ENCODE data around the gene UFD1.

Gene UFD1

DNA sequence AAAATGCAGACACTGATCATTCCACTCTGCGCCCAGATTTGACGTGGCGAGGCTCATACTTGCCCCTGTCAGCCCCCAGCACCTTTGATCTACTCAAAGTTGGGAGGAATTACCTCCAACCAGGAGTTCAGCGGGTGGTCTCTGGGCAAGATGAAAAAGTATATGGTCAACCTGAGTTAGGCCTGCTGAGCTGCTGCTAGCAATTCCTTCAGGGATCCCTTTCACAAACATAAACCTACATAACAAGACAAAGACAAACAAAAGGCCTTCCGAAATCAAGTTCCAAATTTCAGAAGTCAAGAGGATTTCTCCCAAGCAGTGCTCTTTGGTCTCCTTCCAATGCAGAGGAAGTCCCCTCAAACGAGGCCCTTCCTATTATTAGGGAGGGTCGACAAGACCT, 24.4 kb upstream of the UFD1 start:
- DNase-seq (ENCODE audit: low read depth) = no peak
- H3K4me3 ChIP-seq (ENCODE audit: low read depth, low read length) = no peak overlapping the region
- TF ChIP-seq, protein P1, sequence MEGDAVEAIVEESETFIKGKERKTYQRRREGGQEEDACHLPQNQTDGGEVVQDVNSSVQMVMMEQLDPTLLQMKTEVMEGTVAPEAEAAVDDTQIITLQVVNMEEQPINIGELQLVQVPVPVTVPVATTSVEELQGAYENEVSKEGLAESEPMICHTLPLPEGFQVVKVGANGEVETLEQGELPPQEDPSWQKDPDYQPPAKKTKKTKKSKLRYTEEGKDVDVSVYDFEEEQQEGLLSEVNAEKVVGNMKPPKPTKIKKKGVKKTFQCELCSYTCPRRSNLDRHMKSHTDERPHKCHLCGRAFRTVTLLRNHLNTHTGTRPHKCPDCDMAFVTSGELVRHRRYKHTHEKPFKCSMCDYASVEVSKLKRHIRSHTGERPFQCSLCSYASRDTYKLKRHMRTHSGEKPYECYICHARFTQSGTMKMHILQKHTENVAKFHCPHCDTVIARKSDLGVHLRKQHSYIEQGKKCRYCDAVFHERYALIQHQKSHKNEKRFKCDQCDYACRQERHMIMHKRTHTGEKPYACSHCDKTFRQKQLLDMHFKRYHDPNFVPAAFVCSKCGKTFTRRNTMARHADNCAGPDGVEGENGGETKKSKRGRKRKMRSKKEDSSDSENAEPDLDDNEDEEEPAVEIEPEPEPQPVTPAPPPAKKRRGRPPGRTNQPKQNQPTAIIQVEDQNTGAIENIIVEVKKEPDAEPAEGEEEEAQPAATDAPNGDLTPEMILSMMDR (conservative IDR thresholded peaks at IDR 0.05; ENCODE audit: low read depth, low read length) = no peak

DNA sequence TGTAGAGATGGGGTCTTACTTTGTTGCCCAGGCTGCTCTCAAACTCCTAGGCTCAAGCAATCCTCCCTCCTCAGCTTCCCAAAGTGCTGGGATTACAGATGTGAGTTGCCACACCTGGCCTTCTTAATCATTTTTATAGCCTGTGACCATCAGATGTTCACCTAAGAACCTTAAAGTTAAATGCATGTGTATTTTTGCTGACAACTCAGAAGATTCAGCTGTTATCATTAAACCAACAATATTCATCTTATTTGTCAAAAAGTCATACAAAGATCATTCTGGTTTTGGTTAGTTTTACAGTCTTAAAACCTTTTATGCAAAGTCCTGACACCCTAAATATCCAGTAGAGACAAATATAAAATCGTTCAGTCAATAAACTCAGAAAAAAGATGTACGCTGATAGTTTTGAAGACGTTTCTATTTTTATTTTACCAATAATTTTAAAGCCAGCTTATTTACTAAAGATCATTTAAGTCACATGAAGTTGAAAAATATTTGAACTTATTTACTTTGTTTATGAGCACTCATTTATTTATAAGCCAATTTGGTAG, 23.0 kb upstream of the UFD1 start:
- no peak overlapping the region for H3K4me3 ChIP-seq (ENCODE audit: low read depth, low read length)
- no peak for DNase-seq (ENCODE audit: low read depth)
- TF ChIP-seq, protein P1 (conservative IDR thresholded peaks at IDR 0.05; ENCODE audit: low read depth, low read length) = no peak

DNA sequence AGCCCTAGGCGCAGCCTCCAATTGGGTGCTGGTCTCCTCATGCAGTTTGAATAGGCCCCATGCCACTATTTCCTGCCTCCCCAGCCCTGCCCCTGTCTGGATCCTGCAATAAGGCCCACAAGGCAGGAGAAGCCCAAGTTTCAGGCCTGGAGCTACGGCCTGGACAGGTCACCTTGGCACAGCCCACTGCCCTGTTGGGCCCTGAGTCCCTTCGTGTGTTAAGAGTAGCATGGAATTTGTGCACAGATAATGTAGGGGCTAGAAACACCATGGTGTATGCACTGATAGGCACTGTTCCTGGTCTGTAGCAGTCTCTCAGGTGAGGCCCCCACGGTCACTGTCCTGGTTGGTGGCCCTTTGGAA, 20.9 kb upstream of the UFD1 start:
- TF ChIP-seq, protein P1 (conservative IDR thresholded peaks at IDR 0.05; ENCODE audit: low read depth, low read length) = no peak
- DNase-seq (ENCODE audit: low read depth) = no peak

DNA sequence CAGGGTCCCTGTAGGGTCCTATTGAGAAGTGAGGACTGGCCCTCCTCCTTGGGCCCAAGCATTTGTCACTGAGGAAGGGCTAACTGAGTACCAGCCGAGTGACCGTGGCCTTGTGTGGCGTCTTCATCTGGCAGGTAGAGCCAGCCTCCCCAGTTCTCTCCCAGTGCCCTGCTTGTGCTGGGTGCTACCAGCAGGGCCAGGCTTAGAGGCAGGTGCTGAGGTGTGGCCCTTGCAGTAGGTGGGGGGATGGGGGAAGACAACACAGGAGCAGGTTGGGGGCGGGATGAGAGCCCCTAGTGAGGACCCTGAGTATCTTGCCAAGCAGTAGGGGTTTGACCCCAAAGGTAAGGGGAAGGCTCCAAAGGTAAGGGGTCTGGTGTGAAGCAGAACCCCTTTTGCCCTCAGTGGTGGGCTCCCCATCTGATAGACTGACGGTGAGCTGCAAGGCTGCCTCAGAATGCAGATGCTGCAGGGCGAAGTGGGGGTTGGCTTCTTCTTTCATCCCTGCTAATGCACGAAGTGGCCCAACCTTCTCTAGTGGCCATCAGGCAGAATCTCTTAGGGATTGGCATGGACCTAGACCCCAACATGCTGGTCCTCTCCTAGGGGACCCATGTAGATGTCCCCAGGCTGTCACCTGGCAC, 20.4 kb upstream of the UFD1 start:
- H3K4me3 ChIP-seq (ENCODE audit: low read depth, low read length) = no peak overlapping the region
- TF ChIP-seq, protein P1 (conservative IDR thresholded peaks at IDR 0.05; ENCODE audit: low read depth, low read length) = no peak
- no peak for DNase-seq (ENCODE audit: low read depth)

More for the DNA sequence above, 20.9 kb upstream of the UFD1 start:
- no peak overlapping the region for H3K4me3 ChIP-seq (ENCODE audit: low read depth, low read length)

DNA sequence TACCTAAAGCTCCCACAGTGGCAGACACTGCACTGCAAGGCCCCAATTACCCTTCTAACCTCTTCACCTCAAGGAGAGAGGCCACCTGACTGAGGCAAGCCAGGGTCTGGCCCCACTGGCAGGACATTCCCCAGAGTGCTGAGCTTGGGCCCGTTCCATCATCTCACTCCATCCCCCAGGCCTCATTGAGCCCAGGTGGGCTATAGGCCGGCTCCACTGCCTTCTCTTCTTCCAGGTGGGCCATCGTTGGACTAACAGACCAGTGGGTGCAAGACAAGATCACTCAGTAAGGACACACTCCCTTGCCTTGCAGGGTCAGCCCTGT, 19.8 kb upstream of the UFD1 start:
- no peak for DNase-seq (ENCODE audit: low read depth)
- TF ChIP-seq, protein P1 (conservative IDR thresholded peaks at IDR 0.05; ENCODE audit: low read depth, low read length) = no peak
- no peak overlapping the region for H3K4me3 ChIP-seq (ENCODE audit: low read depth, low read length)

DNA sequence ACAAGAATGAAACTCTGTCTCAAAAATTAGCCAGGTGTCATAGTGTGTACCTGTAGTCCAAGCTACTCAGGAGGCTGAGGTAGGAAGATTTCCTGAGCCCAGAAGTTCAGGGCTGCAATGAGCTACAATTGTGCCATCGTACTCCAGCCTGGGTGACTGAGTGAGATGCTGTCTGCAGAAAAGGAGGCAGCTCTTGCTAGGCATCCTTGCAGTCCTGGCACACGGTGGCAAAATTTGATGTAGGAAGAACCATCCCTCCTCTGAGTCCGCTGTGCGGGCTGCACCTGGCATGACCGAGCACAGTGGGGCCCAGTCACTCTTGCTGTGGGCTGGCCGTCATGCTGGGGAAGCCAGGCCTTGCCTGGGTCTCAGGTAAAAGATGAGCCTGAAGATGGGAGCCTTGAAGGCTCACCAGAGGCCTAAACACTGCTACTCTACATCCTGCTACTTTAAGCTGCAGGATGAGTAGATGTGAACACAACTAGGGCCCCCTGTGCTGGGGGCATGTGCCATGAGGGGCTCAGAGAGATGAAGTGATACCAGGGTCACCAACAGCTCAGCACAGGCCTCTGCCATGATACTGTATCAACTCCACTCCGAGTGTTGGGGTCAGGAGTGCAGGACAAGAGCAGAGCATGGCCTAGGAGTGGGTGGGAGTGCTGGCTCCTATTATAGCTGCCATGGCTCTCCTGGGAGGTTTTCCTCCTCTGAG, 19.3 kb upstream of the UFD1 start:
- DNase-seq (ENCODE audit: low read depth) = no peak
- H3K4me3 ChIP-seq (ENCODE audit: low read depth, low read length) = no peak overlapping the region
- TF ChIP-seq, protein P1 (conservative IDR thresholded peaks at IDR 0.05; ENCODE audit: low read depth, low read length) = no peak

DNA sequence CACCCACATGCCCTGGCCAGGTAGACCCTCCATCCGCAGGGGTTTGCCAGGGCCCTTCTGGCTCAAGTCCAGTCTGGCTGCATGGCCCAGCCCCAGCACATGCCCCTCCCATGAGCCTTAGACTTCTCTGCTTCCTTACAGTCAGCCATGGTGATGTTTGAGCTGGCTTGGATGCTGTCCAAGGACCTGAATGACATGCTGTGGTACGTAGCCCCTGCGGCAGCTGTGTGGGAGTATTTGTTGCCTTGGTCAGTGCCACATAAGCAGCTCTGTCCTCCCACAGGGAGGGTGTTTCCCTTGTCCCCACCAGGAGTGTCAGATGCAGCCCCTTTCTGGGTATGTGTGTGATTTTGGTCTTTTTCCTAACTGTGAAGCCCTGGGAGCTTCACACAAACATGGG, 18.3 kb upstream of the UFD1 start:
- peak; percentile 93 for DNase-seq (ENCODE audit: low read depth)
- no peak overlapping the region for H3K4me3 ChIP-seq (ENCODE audit: low read depth, low read length)
- TF ChIP-seq, protein P1 (conservative IDR thresholded peaks at IDR 0.05; ENCODE audit: low read depth, low read length) = no peak

All from choroid plexus epithelial cell (primary cell).